ENCODE data around the gene PLEK. TPM values are rescaled to one million over a fixed set of nuclear protein-coding genes. Genes with fewer than 3 reads are reported as not detected.
A peak's percentile ranks its signal among the peaks of the same experiment; 100 is the strongest.

PLEK gene
- total and polyA plus RNA-seq, 2 of the 13 experiments (the other 11 are each of a cell fraction or from before 2014, with no cell fraction given): not detected

DNA sequence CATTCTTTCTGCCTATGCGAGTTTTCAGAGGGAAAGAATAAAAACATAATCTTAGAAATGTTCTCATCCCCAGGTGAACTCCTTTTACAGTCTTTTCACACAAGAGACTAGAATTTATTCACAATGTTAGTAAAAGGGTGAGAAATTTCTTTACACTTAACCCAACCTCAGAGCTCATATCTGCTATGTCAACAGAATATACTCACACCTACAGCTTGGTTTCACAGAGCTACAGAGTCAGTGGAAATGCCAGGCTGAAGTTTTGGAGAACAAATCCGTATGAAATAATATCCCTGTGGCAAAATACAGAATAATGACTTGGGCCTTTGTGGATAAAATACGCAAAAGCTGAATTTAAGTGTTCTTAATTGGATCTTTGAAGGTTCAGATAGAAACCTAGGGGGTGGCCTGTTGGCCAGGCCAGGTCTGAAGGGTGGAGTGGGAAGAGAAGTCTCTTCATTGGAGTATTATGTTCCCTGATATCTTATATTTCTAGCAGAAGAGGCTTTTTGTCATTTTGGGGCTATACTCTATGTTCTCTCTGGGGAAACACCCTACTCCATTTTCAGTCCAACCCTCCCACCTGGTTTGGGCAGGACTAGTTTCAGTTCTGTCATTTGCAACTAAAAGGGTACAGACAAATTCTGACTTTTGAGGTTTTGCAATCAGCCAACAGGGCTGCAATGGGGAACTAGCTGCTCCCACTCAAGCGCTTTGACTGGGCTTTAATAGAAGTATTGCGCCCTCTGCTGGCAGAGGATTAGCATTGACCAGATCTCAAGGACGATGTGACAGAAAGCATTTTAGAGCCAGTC is 76.3 kb downstream of the PLEK start (continued):
- TF ChIP-seq, protein P1, sequence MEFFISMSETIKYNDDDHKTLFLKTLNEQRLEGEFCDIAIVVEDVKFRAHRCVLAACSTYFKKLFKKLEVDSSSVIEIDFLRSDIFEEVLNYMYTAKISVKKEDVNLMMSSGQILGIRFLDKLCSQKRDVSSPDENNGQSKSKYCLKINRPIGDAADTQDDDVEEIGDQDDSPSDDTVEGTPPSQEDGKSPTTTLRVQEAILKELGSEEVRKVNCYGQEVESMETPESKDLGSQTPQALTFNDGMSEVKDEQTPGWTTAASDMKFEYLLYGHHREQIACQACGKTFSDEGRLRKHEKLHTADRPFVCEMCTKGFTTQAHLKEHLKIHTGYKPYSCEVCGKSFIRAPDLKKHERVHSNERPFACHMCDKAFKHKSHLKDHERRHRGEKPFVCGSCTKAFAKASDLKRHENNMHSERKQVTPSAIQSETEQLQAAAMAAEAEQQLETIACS (CRISPR knock-in tag; IDR thresholded peaks at IDR 0.05): no peak
- TF ChIP-seq SMAD9 (CRISPR knock-in tag; IDR thresholded peaks at IDR 0.05): no peak
- no peak for TF ChIP-seq GTF2F1 (IDR thresholded peaks at IDR 0.05; ENCODE audit: low read length)
- no peak for TF ChIP-seq ZSCAN9 (CRISPR knock-in tag; IDR thresholded peaks at IDR 0.05; ENCODE audit: borderline replicate concordance)
- TF ChIP-seq HOXD1 (CRISPR knock-in tag; IDR thresholded peaks at IDR 0.05): no peak
- TF ChIP-seq KDM4B (CRISPR knock-in tag; IDR thresholded peaks at IDR 0.05): no peak
- no peak for TF ChIP-seq ZNF616 (CRISPR knock-in tag; IDR thresholded peaks at IDR 0.05; ENCODE audit: low read depth)
- no peak for TF ChIP-seq NFIC (IDR thresholded peaks at IDR 0.05; ENCODE audit: low read length)
- no peak for TF ChIP-seq ATAD3A (CRISPR knock-in tag; IDR thresholded peaks at IDR 0.05)
- TF ChIP-seq YEATS2 (CRISPR knock-in tag; IDR thresholded peaks at IDR 0.05; ENCODE audit: borderline replicate concordance): no peak
- TF ChIP-seq ZNF713 (CRISPR knock-in tag; IDR thresholded peaks at IDR 0.05): no peak
- no peak for TF ChIP-seq SYNCRIP (IDR thresholded peaks at IDR 0.05; ENCODE audit: insufficient read depth, low read depth, low read length)
- peak; percentile 88 for TF ChIP-seq XRCC5 (optimal IDR thresholded peaks at IDR 0.05; ENCODE audit: low read length)
- no peak for TF ChIP-seq EP300 (IDR thresholded peaks at IDR 0.05; ENCODE audit: low read depth in 2 of 2, low read length in 2 of 2)
- TF ChIP-seq EP300 (CRISPR knock-in tag; IDR thresholded peaks at IDR 0.05; ENCODE audit: borderline replicate concordance): no peak
- no peak for TF ChIP-seq AHDC1 (CRISPR knock-in tag; IDR thresholded peaks at IDR 0.05; ENCODE audit: borderline replicate concordance)
- no peak for TF ChIP-seq DNMT3B (CRISPR knock-in tag; conservative IDR thresholded peaks at IDR 0.05)
- no peak for TF ChIP-seq HCFC1 (IDR thresholded peaks at IDR 0.05; ENCODE audit: low read depth, low read length)
- no peak for TF ChIP-seq SOX5 (CRISPR knock-in tag; IDR thresholded peaks at IDR 0.05; ENCODE audit: borderline replicate concordance)
- no peak for TF ChIP-seq JARID2 (CRISPR knock-in tag; IDR thresholded peaks at IDR 0.05; ENCODE audit: insufficient replicate concordance)
- TF ChIP-seq THYN1 (CRISPR knock-in tag; IDR thresholded peaks at IDR 0.05; ENCODE audit: borderline replicate concordance, low read depth): no peak
- no peak for TF ChIP-seq KDM1A (CRISPR knock-in tag; IDR thresholded peaks at IDR 0.05)

Data from HepG2 (cell line).